Gastrocnemius medialis (tissue), 4 donors: ENCODE results near the gene SMAD2.

Experiments used
- POLR2A ChIP-seq, 2 donors: fragments of 450-650 bp; IDR thresholded peaks; one replicate each; pipeline ENCODE4 v1.6.1; 2017; ENCODE audit warnings: antibody characterized with exemption in 2 of 2, mild to moderate bottlenecking in 2 of 2, moderate library complexity in 2 of 2
- TF ChIP-seq, protein P1 (sequence below), 5 experiments: fragments of 450-650 bp in 3 of 5; fragments of 200-600 bp in 2 of 5; sonication (generic) in 2 of 5; IDR thresholded peaks in 4 of 5; conservative IDR thresholded peaks in 1 of 5; 1 replicate in 4 of 5; 2 replicates in 1 of 5; pipeline ENCODE4 v1.5.1; 2016 to 2019; ENCODE audit warnings: antibody characterized with exemption in 5 of 5, mild to moderate bottlenecking in 3 of 5, moderate library complexity in 3 of 5

- TF ChIP-seq, protein P1, sequence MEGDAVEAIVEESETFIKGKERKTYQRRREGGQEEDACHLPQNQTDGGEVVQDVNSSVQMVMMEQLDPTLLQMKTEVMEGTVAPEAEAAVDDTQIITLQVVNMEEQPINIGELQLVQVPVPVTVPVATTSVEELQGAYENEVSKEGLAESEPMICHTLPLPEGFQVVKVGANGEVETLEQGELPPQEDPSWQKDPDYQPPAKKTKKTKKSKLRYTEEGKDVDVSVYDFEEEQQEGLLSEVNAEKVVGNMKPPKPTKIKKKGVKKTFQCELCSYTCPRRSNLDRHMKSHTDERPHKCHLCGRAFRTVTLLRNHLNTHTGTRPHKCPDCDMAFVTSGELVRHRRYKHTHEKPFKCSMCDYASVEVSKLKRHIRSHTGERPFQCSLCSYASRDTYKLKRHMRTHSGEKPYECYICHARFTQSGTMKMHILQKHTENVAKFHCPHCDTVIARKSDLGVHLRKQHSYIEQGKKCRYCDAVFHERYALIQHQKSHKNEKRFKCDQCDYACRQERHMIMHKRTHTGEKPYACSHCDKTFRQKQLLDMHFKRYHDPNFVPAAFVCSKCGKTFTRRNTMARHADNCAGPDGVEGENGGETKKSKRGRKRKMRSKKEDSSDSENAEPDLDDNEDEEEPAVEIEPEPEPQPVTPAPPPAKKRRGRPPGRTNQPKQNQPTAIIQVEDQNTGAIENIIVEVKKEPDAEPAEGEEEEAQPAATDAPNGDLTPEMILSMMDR (IDR thresholded peaks at IDR 0.05 in 4 of 5, conservative IDR thresholded peaks at IDR 0.05 in 1 of 5), result no peak
- TF ChIP-seq POLR2A (IDR thresholded peaks at IDR 0.05), result no peak
Observed at GRCh38 chr18:47838396-47838795, 92.1 kb downstream of the SMAD2 start.
